Activated CD8-positive, alpha-beta T cell treated with anti-CD3 and anti-CD28 coated beads for 36 hours (primary cell): ENCODE results near the gene ZNF827. TPM values are rescaled to one million over a fixed set of nuclear protein-coding genes. Genes with fewer than 3 reads are reported as not detected.

ENCODE experiments used
- ATAC-seq: fragments of 200-7000 bp; cut with Tn5 transposase; one replicate; pipeline ENCODE4 v1.10.0; 2021; ENCODE audit warnings: mild to moderate bottlenecking, moderate library complexity
- CTCF ChIA-PET: fragments of 350-600 bp; sonication (Branson Sonifier 250); formaldehyde crosslinking; loops from one replicate; lab custom pipeline; 2021; ENCODE audit warnings: antibody characterized with exemption; lab: Charles Lee
- POLR2A ChIA-PET: fragments of 350-600 bp; sonication (Branson Sonifier 250); formaldehyde crosslinking; loops from one replicate; lab custom pipeline; 2021; ENCODE audit warnings: antibody characterized with exemption; lab: Charles Lee
- DNase-seq: peaks from one replicate; pipeline ENCODE4 v3.0.0-alpha.2; 2020
- H3K27ac Mint-ChIP-seq: one replicate; pipeline ENCODE4 v1.8.0; 2021; ENCODE audit warnings: mild to moderate bottlenecking, mixed read lengths
- H3K27me3 Mint-ChIP-seq: one replicate; pipeline ENCODE4 v1.8.0; 2021; ENCODE audit warnings: mixed read lengths
- H3K36me3 Mint-ChIP-seq: one replicate; pipeline ENCODE4 v1.8.0; 2021; ENCODE audit warnings: low read depth, mixed read lengths
- H3K4me1 Mint-ChIP-seq: one replicate; pipeline ENCODE4 v1.8.0; 2021; ENCODE audit warnings: low read depth, mixed read lengths
- H3K4me3 Mint-ChIP-seq: one replicate; pipeline ENCODE4 v1.8.0; 2021; ENCODE audit warnings: mild to moderate bottlenecking, moderate library complexity, mixed read lengths
- H3K9me3 Mint-ChIP-seq: one replicate; pipeline ENCODE4 v1.8.0; 2021; ENCODE audit warnings: mixed read lengths
- intact Hi-C: fragments of 100-400 bp; cut with micrococcal nuclease; formaldehyde crosslinking; loops from one replicate; pipeline ENCODE4 v1.10.0; 2022
- total RNA-seq, 2 experiments: library from RNA; stranded (reverse); gene quantifications; one replicate each; pipeline ENCODE4 v1.2.3, GENCODE V29; 2021
- TF ChIP-seq, protein P1 (sequence below): fragments of 200-600 bp; IDR thresholded peaks from one replicate; pipeline ENCODE4 v1.8.0; 2022; ENCODE audit warnings: antibody characterized with exemption, mild to moderate bottlenecking

ZNF827 gene
- total RNA-seq, 2 experiments from 2014 or later, result 28.4 to 31.1 TPM

DNA sequence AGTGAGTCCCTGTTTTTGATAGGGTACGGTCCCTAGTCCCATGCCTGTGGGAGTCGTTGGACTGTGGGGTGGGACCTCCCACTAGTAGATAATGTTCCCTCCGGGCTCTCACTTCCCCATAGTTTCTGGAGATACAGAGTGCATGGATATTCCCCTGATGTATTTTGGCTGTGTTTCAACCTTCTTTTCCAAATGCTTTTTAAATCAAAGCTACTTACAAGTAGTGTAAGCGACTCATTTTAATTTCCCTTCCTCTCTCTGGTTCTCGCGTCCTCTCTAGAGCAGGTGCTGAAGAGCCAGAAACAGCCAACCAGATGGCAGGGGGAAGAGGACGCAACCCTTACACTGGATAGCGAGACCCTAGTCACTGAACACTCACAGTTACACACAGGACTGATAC, 79.2 kb downstream of the ZNF827 start:
- peaks cover 12% of the 10 kb centered on the region for H3K4me1 Mint-ChIP-seq
- POLR2A ChIA-PET, result interaction anchor here (1.1 kb wide), 1 partner anchor 70 kb away, joined by 4 read pairs; no protein-coding TSS in a partner anchor
- DNase-seq, result no peak
- peaks cover 39% of the 10 kb centered on the region for H3K36me3 Mint-ChIP-seq
- no peaks in the 10 kb centered on the region for H3K27me3 Mint-ChIP-seq
- no peak for ATAC-seq
- TF ChIP-seq, protein P1, sequence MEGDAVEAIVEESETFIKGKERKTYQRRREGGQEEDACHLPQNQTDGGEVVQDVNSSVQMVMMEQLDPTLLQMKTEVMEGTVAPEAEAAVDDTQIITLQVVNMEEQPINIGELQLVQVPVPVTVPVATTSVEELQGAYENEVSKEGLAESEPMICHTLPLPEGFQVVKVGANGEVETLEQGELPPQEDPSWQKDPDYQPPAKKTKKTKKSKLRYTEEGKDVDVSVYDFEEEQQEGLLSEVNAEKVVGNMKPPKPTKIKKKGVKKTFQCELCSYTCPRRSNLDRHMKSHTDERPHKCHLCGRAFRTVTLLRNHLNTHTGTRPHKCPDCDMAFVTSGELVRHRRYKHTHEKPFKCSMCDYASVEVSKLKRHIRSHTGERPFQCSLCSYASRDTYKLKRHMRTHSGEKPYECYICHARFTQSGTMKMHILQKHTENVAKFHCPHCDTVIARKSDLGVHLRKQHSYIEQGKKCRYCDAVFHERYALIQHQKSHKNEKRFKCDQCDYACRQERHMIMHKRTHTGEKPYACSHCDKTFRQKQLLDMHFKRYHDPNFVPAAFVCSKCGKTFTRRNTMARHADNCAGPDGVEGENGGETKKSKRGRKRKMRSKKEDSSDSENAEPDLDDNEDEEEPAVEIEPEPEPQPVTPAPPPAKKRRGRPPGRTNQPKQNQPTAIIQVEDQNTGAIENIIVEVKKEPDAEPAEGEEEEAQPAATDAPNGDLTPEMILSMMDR, result no peak
- H3K9me3 Mint-ChIP-seq, result no peaks in the 10 kb centered on the region
- H3K27ac Mint-ChIP-seq, result no peak overlapping the region
- H3K4me3 Mint-ChIP-seq, result no peak overlapping the region
- intact Hi-C loops, result no loop called here
- CTCF ChIA-PET, result no interaction called here

DNA sequence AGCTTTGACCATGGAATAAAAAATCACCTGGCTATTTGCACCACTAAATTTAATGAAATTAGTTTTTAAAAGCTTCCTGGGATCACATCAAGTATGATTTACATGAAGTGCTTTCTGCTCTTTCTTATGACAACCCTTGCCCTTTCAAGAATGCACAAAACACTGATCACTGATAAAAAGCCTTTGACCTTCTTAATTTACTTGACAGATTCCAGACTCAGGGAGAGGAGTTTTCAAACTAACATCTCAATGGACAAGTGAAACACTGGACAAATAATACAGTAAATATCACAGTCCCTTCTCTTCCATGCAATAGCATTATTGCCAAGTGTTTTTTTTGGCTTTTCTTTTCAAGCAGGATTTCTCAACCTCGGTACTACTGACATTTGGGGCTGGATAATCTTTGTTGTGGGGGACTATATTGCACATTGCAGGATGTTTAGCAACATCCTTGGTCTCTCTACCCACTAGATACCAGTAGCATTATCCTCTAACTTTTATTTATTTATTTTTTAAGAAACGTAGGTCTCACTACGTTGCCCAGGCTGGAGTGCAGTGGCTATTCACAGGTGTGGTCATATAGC, 86.3 kb downstream of the ZNF827 start:
- no peaks in the 10 kb centered on the region for H3K27me3 Mint-ChIP-seq
- intact Hi-C loops, result no loop called here
- H3K4me1 Mint-ChIP-seq, result peaks cover 4% of the 10 kb centered on the region
- peak overlapping the region; percentile 25 for H3K27ac Mint-ChIP-seq
- TF ChIP-seq, protein P1, result no peak
- ChIA-PET POLR2A (no interaction called here), CTCF (interaction anchor here (0.6 kb wide), 1 partner anchor 47 kb away, joined by 3 read pairs; no protein-coding TSS in a partner anchor)
- H3K4me3 Mint-ChIP-seq, result no peak overlapping the region
- H3K36me3 Mint-ChIP-seq, result peaks cover 30% of the 10 kb centered on the region
- H3K9me3 Mint-ChIP-seq, result no peaks in the 10 kb centered on the region
- no peak for ATAC-seq
- no peak for DNase-seq

DNA sequence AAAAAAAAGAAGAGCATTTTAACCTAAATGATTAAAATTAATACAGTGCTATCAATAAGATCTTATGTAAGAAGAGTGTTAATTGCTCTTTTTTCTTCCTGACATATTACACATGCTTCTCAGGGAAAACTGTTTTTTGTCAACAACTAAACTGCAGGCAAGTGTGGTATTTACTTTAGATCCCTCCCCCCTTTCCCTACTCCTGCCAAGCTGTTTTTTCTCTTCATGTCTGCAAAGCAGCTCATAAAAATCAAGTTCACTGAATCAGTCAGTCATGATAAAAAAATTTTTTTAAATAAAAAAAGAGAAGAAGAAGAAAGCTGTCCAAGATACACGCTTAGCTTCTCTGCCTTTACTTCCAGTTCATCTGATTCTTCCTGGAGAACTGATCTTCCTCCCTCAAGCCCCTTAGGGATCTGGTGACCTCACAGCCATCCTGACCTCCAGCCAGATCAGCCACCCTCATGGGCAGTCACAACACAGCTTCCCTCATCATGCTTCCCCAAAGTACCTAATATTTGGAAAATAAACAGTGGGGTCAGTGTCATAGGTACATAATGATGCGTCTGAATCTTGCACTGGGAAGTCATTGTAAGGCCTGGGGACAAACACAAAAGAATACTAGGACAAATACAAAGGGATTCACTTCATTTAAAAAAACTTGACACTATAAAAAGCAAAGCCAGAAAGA, 87.0 kb downstream of the ZNF827 start:
- ATAC-seq, result no peak
- TF ChIP-seq, protein P1, result no peak
- H3K4me3 Mint-ChIP-seq, result no peak overlapping the region
- intact Hi-C loops, result no loop called here
- CTCF ChIA-PET, result no interaction called here
- peaks cover 30% of the 10 kb centered on the region for H3K36me3 Mint-ChIP-seq
- peak overlapping the region; percentile 25 for H3K27ac Mint-ChIP-seq
- H3K27me3 Mint-ChIP-seq, result no peaks in the 10 kb centered on the region
- DNase-seq, result no peak
- no peaks in the 10 kb centered on the region for H3K9me3 Mint-ChIP-seq
- peaks cover 6% of the 10 kb centered on the region for H3K4me1 Mint-ChIP-seq
- POLR2A ChIA-PET, result no interaction called here

DNA sequence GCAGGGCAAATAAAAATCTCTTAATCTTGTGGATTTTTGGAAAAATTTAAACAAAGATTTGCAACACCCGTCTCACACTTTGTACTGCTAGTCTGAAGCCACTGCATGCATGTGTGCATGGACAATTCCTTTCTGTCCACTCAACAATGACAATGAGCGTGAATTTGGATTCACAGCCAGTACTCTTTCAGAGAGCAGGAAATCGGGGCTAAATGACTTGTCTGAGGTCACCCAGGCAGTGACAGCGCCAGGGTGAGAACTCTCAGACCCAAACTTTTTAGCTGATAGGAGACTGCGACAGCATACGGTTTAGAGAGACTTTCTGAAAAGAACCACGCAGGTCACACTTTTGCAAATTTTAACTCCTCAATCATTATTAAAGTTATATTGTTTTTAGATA, 90.9 kb downstream of the ZNF827 start:
- H3K4me1 Mint-ChIP-seq, result peaks cover 30% of the 10 kb centered on the region
- H3K36me3 Mint-ChIP-seq, result peaks cover 55% of the 10 kb centered on the region
- ChIA-PET CTCF (no interaction called here), POLR2A (interaction anchor here (1.3 kb wide), 1 partner anchor 9 kb away, joined by 3 read pairs; no protein-coding TSS in a partner anchor)
- intact Hi-C loops, result no loop called here
- H3K27me3 Mint-ChIP-seq, result no peaks in the 10 kb centered on the region
- no peak overlapping the region for H3K27ac Mint-ChIP-seq
- TF ChIP-seq, protein P1, result no peak
- ATAC-seq (no peak), DNase-seq (no peak)
- no peaks in the 10 kb centered on the region for H3K9me3 Mint-ChIP-seq
- no peak overlapping the region for H3K4me3 Mint-ChIP-seq

DNA sequence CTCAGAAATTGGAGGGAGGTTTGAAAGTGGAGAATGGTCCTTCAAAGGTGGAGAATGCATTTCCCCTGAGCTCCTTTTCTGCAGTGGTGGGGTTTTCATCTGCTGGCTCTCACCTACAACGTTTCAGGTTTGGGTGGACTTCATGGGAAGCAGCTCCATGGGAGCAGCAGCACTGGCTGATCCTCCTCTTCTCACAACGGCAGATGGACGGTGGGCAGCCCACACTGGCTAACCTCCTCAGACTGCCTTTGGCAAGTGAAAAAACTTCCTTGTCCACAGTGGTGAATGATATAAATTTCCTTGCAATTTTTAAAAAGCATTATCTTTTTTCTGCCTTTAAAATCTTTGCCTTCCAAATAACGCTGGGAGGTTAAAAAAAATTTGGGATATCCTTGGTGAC, 93.5 kb downstream of the ZNF827 start:
- Mint-ChIP-seq H3K9me3 (no peaks in the 10 kb centered on the region), H3K36me3 (peaks cover 73% of the 10 kb centered on the region), H3K27me3 (no peaks in the 10 kb centered on the region), H3K4me1 (peaks cover 36% of the 10 kb centered on the region), H3K4me3 (no peak overlapping the region), H3K27ac (peak overlapping the region; percentile 2)
- POLR2A ChIA-PET, result interaction anchor here (1.3 kb wide), 1 partner anchor 12 kb away, joined by 4 read pairs; no protein-coding TSS in a partner anchor
- intact Hi-C loops, result no loop called here
- TF ChIP-seq, protein P1, result no peak
- DNase-seq, result no peak
- no peak for ATAC-seq
- CTCF ChIA-PET, result interaction anchor here (1.3 kb wide), 1 partner anchor 235 kb away, joined by 4 read pairs; no protein-coding TSS in a partner anchor
